Nasal cavity respiratory epithelium epithelial cell of viscerocranial mucosa (primary cell): ENCODE measurements around the gene CD160. TPM values are rescaled to one million over a fixed set of nuclear protein-coding genes. Genes with fewer than 3 reads are reported as not detected.

Source experiments
- total RNA-seq: library from RNA; depleted of rRNA; stranded (reverse); fragments of >200 nt; gene quantifications from 2 replicates; pipeline ENCODE4 v1.2.3, GENCODE V29; 2014

Gene CD160, protein sequence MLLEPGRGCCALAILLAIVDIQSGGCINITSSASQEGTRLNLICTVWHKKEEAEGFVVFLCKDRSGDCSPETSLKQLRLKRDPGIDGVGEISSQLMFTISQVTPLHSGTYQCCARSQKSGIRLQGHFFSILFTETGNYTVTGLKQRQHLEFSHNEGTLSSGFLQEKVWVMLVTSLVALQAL
- total RNA-seq, result under 0.01 TPM in 1 of 2 replicates, not detected in the other

DNA sequence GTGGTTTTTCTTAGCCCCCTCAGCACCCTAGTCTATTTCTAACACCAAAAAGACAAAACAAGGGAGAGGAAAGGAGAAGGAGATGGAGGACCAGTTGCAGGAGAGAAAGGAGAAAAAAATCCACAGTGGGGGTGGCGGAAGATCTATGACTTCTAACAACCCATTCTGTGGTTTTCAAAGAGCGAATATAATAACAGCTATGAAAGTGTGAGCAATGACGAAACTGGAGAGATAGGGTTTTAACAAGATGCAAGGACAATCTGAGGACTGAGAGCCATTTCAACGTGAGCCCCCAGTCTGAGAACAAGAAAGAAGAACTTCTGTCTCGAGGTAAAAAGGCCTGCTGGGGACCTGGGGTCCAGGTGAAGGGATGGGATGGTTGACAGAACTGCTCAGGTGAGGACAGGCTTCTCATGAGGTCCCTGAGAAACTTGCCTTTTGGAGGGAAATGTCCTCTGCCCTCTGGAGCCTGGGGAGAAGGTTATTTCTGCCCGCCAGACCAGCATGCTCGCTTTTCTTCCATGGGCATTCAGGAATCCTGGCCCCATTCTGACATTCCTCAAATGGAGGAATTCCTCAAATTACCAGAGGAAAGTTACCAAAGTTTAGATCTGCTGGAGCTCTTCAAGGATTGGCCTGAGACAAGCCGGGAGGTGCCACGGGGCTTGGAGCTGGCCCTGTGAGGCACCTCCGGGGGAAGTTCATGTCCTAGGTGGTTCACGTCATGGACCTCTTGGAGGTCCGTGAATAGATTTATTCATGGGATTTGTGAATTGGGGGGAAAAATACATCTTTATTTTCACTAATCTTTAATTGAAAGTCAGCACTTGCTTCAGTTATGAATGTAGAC lies at the start of gene CD160:
Gene CD160, plus strand, starts transcription at position 270 of the 850 bp plus-strand sequence. CDS start 8,829 bp downstream, outside the sequence.

DNA sequence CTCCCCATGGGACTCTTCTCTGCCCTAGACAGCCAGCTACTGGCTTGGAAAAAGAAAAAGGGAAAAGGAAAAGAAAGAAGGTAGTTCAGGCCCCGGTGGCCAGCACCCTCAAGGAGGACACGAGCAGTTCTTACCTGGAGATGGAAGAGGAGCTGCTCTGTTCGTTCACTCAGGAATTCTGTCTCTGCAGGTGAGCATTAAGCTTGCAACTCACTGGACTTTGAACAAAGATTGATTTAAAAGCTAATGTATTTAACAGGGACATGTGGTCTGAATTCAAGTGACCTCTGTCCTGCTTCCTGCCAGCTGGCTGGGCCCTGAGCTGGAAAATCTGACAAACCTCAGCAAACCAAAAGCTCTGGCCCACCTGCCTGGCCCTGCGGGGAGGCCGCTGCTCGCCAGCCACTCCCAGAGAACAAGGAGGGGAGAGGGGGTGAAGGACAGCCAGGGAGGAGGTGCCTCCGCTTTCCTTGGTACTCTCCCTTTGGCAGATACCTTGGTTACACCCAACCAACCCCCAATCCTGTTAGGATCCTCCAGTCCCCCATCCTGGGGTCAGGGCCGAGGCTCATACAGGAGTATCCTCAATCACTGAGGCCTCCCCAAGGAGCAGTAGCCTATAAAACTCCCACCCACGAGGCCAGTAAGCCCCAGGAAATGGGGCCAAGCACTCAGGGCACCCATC lies 12.0 kb upstream of the CD160 start, which contains the start of gene PDZK1:
Gene PDZK1, minus strand, starts transcription at position 186 of the 685 bp plus-strand sequence. CDS start 19,347 bp downstream, outside the sequence.

Other genes starting within 250 kb of the CD160 start
- gene GPR89A, start 111.5 kb upstream of the CD160 start, total RNA-seq, result 24.5 and 36.2 TPM in 2 replicates
- gene PDZK1, start 12.1 kb upstream of the CD160 start, total RNA-seq, result 0.21 TPM in 1 of 2 replicates, not detected in the other
- gene RNF115, start 104.6 kb downstream of the CD160 start, total RNA-seq, result 10.0 and 10.3 TPM in 2 replicates
- 32.5 and 32.6 TPM in 2 replicates for gene POLR3C, start 104.7 kb downstream of the CD160 start, total RNA-seq
- 0.34 and 0.78 TPM in 2 replicates for gene NUDT17, start 126.1 kb downstream of the CD160 start, total RNA-seq
- gene PIAS3, start 139.6 kb downstream of the CD160 start, total RNA-seq, result 5.8 and 23.1 TPM in 2 replicates
- gene ANKRD35, start 166.4 kb downstream of the CD160 start, total RNA-seq, result 0.68 and 3.8 TPM in 2 replicates
- 0.34 and 1.7 TPM in 2 replicates for gene ITGA10, start 190.6 kb downstream of the CD160 start, total RNA-seq
- gene PEX11B, start 199.2 kb downstream of the CD160 start, total RNA-seq, result 15.0 and 26.4 TPM in 2 replicates
- 92.6 and 157 TPM in 2 replicates for gene RBM8A, start 208.0 kb downstream of the CD160 start, total RNA-seq
- gene LIX1L, start 238.5 kb downstream of the CD160 start, total RNA-seq, result 2.4 and 6.1 TPM in 2 replicates
- under 0.01 and 0.21 TPM in 2 replicates for gene ANKRD34A, start 245.1 kb downstream of the CD160 start, total RNA-seq
- gene POLR3GL, start 245.2 kb downstream of the CD160 start, total RNA-seq, result 5.1 and 7.2 TPM in 2 replicates